ENCODE data around the gene TAF3. TPM values are rescaled to one million over a fixed set of nuclear protein-coding genes. Genes with fewer than 3 reads are reported as not detected.

The TAF3 gene
- polyA plus RNA-seq, 1 of the 3 experiments (the other 2 are of a cell fraction), result 2.4 TPM

GRCh38 chr10:8014649-8015048, 196.3 kb downstream of the TAF3 start (continued):
- TF ChIP-seq USF1 (IDR thresholded peaks at IDR 0.05; ENCODE audit: borderline replicate concordance, low read depth), result no peak

- no peaks in the 10 kb centered on the region for H3K79me2 ChIP-seq (ENCODE audit: insufficient read depth)
- DNase-seq, result no peak
- TF ChIP-seq FOXJ3 (CRISPR knock-in tag; IDR thresholded peaks at IDR 0.05), result no peak
- no peak for TF ChIP-seq CTCF (IDR thresholded peaks at IDR 0.05)
- TF ChIP-seq PBX3 (IDR thresholded peaks at IDR 0.05), result no peak
- no peak for TF ChIP-seq MAX (IDR thresholded peaks at IDR 0.05; ENCODE audit: low read depth)
- no peak for TF ChIP-seq ELF1 (IDR thresholded peaks at IDR 0.05)
- TF ChIP-seq RAD21 (IDR thresholded peaks at IDR 0.05; ENCODE audit: low read length), result no peak
- TF ChIP-seq JUND (IDR thresholded peaks at IDR 0.05), result no peak
- no peak for TF ChIP-seq MEF2A (IDR thresholded peaks at IDR 0.05; ENCODE audit: borderline replicate concordance, low read depth)
- TF ChIP-seq REST (IDR thresholded peaks at IDR 0.05; ENCODE audit: low read depth, low read length), result no peak
- TF ChIP-seq USF1 (IDR thresholded peaks at IDR 0.05; ENCODE audit: borderline replicate concordance, low read depth), result no peak
- TF ChIP-seq RCOR1 (IDR thresholded peaks at IDR 0.05; ENCODE audit: low read length), result no peak
- no peak for TF ChIP-seq EZH2phosphoT487 (IDR thresholded peaks at IDR 0.05; ENCODE audit: borderline replicate concordance, low read depth)
- TF ChIP-seq SMC3 (IDR thresholded peaks at IDR 0.05; ENCODE audit: low read depth, low read length), result no peak
- H3K36me3 ChIP-seq (replicated peaks in 1 of 2; ENCODE audit: control insufficient read depth in 1 of 2, insufficient read depth in 2 of 2, low read length in 1 of 2), result peaks cover 12 to 14% of the 10 kb centered on the region in 2 experiments
- peaks cover 7% of the 10 kb centered on the region for H3F3A ChIP-seq (replicated peaks; ENCODE audit: insufficient read depth)
- WGBS (ENCODE audit: low lambda C conversion rate), result 76% methylated on average over 6 of the region's 6 CpGs
- H3K4me2 ChIP-seq, result peak overlapping the region; percentile 27; the same call in 1 of the 2 replicates
- H3K9me2 ChIP-seq, result no peaks in the 10 kb centered on the region
- H3K27ac ChIP-seq (ENCODE audit: low read depth in 2 of 2, low read length in 1 of 2), result peak overlapping the region in 1 of 2 experiments; percentile 50; a peak in 1 of 4 replicates
- no peak overlapping the region; a peak in 1 of 4 replicates for H3K4me3 ChIP-seq (ENCODE audit: low read depth in 2 of 2, low read length in 1 of 2)
- ChIA-PET POLR2A (no interaction called here), CTCF (no interaction called here)
- no peaks in the 10 kb centered on the region for H4K20me1 ChIP-seq (ENCODE audit: insufficient read depth)
- H3K4me1 ChIP-seq (ENCODE audit: control insufficient read depth in 1 of 2, insufficient read depth in 2 of 2, low read depth in 1 of 2, low read length in 1 of 2), result peaks cover 0 to 5% of the 10 kb centered on the region in 2 experiments; a peak in 1 of 4 replicates
- no peaks in the 10 kb centered on the region for H3K27me3 ChIP-seq (ENCODE audit: insufficient read depth)
- H3K9me3 ChIP-seq, result no peaks in the 10 kb centered on the region
- no peak overlapping the region for H3K9ac ChIP-seq
- H2AFZ ChIP-seq (ENCODE audit: low read depth), result no peak overlapping the region
Measured at GRCh38 chr10:8017277-8017676, 199.0 kb downstream of the TAF3 start.
